Activated T-helper 17 cell treated with anti-CD3 and anti-CD28 coated beads, Interleukin-2, amount 50 U/mL, for 72 hours (primary cell): ENCODE measurements around the gene PIM2. TPM values are rescaled to one million over a fixed set of nuclear protein-coding genes. Genes with fewer than 3 reads are reported as not detected.

Experiments
- ATAC-seq: fragments of 150-1000 bp; cut with Tn5 transposase; replicated peaks from 2 replicates; pipeline ENCODE4 v1.10.0; 2021; ENCODE audit warnings: mild to moderate bottlenecking, moderate library complexity
- H3K27ac Mint-ChIP-seq: one replicate; pipeline ENCODE4 v1.8.0; 2022; ENCODE audit warnings: mixed read lengths
- H3K27me3 Mint-ChIP-seq: one replicate; pipeline ENCODE4 v1.8.0; 2022; ENCODE audit warnings: mixed read lengths
- H3K36me3 Mint-ChIP-seq: one replicate; pipeline ENCODE4 v1.8.0; 2022; ENCODE audit warnings: low read depth, mild to moderate bottlenecking, mixed read lengths
- H3K4me1 Mint-ChIP-seq: one replicate; pipeline ENCODE4 v1.8.0; 2022; ENCODE audit warnings: mixed read lengths
- H3K4me3 Mint-ChIP-seq: one replicate; pipeline ENCODE4 v1.8.0; 2022; ENCODE audit warnings: mild to moderate bottlenecking, mixed read lengths
- H3K9me3 Mint-ChIP-seq: one replicate; pipeline ENCODE4 v1.8.0; 2022; ENCODE audit warnings: mixed read lengths
- total RNA-seq, 2 donors: library from RNA; stranded (reverse); gene quantifications; one replicate each; pipeline ENCODE4 v1.2.3, GENCODE V29; 2022

Gene PIM2
- total RNA-seq, 2 donors from 2014 or later, result 350 to 648 TPM

- Mint-ChIP-seq H3K9me3 (no peaks in the 10 kb centered on the region), H3K4me3 (peak overlapping the region; percentile 93), H3K27ac (peak overlapping the region; percentile 96), H3K4me1 (peaks cover 41% of the 10 kb centered on the region), H3K27me3 (no peaks in the 10 kb centered on the region), H3K36me3 (peaks cover 91% of the 10 kb centered on the region)
- no peak for ATAC-seq
Observed at GRCh38 chrX:48940404-48940955, 21.7 kb upstream of the PIM2 start.

DNA sequence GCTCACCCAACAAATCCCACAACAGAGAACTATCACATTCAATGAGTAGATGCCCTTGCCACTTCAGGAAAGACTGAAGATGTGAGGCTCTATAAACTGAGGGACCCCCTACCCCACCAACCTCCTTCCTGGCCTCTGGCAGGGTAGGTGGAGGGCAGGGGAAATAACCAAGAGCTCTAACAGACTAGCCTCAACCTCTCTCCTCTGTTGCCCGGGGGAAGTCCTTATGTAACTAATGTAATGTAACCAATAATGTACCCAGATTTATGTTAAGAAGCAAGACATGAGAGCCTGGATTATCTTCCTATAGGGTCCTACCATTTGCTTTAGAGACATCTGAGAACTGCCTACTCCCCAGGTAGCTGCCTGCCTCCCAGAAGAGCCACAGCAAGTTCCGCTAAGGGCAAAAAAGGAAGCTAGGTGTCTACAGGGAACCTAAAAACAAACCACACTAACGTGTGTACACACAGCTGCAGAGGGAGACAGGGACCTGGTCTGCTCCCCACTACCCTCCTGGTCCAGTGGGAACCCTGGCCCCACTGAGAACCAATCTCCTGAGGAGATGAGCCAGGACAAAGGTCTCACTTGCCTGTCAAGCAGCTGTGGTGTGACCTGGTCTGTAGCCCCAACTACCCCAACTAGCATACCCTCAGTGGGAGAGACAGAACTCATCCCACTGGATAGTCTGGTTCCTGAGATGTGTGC is 20.9 kb upstream of the PIM2 start:
- Mint-ChIP-seq H3K9me3 (no peaks in the 10 kb centered on the region), H3K4me1 (peaks cover 46% of the 10 kb centered on the region), H3K36me3 (peaks cover 98% of the 10 kb centered on the region), H3K27ac (peak overlapping the region; percentile 96), H3K27me3 (no peaks in the 10 kb centered on the region), H3K4me3 (peak overlapping the region; percentile 93)
- no peak for ATAC-seq

DNA sequence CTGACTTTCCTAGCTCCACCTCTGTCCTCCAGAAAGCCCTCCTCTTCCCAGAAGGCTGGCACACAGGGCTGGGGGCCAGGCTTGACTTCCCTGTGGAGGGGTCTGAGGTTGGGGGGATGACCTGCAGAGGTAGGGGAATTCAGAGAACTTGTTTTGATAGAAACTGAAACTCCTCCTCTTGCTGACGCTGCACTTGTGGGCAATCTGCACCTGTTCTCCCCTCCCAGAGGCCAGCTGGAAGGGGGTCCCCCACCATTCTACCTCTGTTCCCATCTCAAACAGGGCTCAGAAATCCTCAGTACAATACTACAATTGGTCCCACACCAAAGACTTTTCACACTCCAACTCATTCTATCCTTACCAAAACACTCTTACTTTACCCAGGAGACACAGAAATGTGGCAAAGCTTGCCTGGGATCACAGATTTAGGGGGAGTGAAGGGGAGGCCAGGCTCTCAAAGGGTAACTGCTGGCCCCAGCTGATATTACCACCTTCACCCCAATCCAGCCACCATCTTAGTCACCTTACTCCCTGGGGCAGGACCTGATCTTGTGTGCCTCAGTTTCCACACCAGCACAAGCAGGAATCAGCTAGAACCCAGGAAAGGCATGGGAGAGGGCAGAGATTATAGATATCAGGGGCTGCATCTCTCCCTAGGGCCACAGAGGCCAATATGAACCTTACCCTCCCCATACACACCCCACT is 20.0 kb upstream of the PIM2 start:
- Mint-ChIP-seq H3K4me1 (peaks cover 49% of the 10 kb centered on the region), H3K9me3 (no peaks in the 10 kb centered on the region), H3K4me3 (peak overlapping the region; percentile 93), H3K27ac (peak overlapping the region; percentile 96), H3K36me3 (peaks cover 98% of the 10 kb centered on the region), H3K27me3 (no peaks in the 10 kb centered on the region)
- peak; percentile 53 for ATAC-seq

DNA sequence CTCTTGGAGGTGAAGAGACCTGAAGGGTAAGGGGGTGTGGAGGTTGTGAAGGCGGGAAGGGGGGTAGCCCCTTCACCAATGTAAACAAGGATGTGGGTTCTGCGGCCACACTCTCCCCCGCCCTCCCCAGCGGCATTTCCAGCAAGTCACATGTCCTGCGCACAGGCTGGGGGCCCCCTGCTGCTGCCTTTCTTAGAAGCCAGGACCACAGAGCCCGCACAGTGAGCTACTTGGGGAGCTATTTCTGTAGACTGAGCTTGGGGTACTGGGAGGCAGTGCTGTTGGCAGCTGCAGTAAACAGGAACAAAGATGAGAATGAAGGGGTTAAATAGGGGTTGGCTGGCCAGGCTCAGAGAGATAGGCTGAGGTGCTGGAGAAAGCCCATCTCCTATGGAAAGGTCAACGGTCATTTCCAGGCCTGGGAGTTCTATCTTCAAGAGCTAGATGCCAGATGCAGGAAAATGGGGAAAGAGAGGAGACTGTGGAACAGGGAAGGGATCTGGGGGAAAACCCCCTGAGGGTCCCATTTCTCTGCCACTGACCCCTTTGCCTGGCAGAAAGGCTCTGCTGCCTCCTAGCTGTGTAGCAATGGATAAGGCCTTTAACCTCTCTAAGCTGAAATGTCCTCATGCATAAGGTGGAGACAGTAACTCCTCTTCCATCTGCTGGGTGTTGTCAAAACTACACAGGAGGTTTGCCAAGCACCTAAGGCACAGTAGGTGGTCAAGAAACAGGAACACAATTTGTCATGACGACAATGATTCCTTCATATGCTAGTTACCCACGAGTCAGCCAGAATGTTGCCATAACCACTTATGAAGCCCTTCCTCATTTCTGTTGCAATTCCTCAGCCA is 18.5 kb upstream of the PIM2 start:
- Mint-ChIP-seq H3K36me3 (peaks cover 96% of the 10 kb centered on the region), H3K27ac (peak overlapping the region; percentile 96), H3K4me1 (peaks cover 44% of the 10 kb centered on the region), H3K27me3 (no peaks in the 10 kb centered on the region), H3K9me3 (no peaks in the 10 kb centered on the region), H3K4me3 (peak overlapping the region; percentile 93)
- ATAC-seq, result peak; percentile 61

DNA sequence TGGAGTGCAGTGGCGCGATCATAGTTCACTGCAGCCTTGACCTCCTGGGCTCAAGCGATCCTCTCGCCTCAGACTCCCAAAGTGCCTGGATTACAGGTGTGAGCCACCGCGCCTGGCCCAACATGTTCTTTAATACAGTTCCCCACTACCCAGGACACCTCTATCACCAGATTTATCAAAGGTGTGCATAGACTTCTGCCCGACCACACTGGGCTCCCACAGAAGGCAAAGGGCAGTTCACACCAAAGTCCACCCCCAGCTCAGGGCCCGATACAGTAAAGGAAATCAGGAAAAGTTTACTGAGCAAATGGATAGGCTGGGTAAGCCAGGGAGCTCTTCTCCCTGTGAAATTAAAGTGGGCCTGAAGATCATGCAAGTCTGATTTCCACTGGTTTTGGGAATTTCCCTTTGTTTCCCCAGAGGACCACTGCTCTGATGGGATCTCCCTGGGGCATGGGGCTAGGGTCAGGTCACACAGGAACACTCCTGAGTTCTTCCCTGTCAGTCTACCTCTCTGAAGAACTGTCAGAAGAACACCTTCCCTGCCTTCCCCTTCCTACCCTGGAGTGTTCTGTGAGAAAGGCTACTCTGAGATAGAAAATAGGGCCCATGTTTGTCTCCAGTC is 17.7 kb upstream of the PIM2 start:
- Mint-ChIP-seq H3K4me3 (peak overlapping the region; percentile 93), H3K27me3 (no peaks in the 10 kb centered on the region), H3K4me1 (peaks cover 37% of the 10 kb centered on the region), H3K9me3 (no peaks in the 10 kb centered on the region), H3K27ac (peak overlapping the region; percentile 96), H3K36me3 (peaks cover 88% of the 10 kb centered on the region)
- peak; percentile 4 for ATAC-seq

- H3K9me3 Mint-ChIP-seq, result no peaks in the 10 kb centered on the region
- ATAC-seq, result no peak
- H3K4me1 Mint-ChIP-seq, result peaks cover 36% of the 10 kb centered on the region
- no peaks in the 10 kb centered on the region for H3K27me3 Mint-ChIP-seq
- peak overlapping the region; percentile 96 for H3K27ac Mint-ChIP-seq
- peak overlapping the region; percentile 93 for H3K4me3 Mint-ChIP-seq
- H3K36me3 Mint-ChIP-seq, result peaks cover 89% of the 10 kb centered on the region
Observed at GRCh38 chrX:48935301-48935670, 16.5 kb upstream of the PIM2 start.

GRCh38 chrX:48934581-48935300 is 15.9 kb upstream of the PIM2 start:
- Mint-ChIP-seq H3K4me3 (peak overlapping the region; percentile 93), H3K36me3 (peaks cover 89% of the 10 kb centered on the region), H3K27me3 (no peaks in the 10 kb centered on the region), H3K4me1 (peaks cover 36% of the 10 kb centered on the region), H3K27ac (peak overlapping the region; percentile 96), H3K9me3 (no peaks in the 10 kb centered on the region)
- ATAC-seq, result peak; percentile 21

GRCh38 chrX:48933757-48934156 is 14.9 kb upstream of the PIM2 start:
- Mint-ChIP-seq H3K27ac (peak overlapping the region; percentile 96), H3K36me3 (peaks cover 88% of the 10 kb centered on the region), H3K4me3 (peak overlapping the region; percentile 93), H3K4me1 (peaks cover 28% of the 10 kb centered on the region), H3K27me3 (no peaks in the 10 kb centered on the region), H3K9me3 (no peaks in the 10 kb centered on the region)
- ATAC-seq, result peak; percentile 17

DNA sequence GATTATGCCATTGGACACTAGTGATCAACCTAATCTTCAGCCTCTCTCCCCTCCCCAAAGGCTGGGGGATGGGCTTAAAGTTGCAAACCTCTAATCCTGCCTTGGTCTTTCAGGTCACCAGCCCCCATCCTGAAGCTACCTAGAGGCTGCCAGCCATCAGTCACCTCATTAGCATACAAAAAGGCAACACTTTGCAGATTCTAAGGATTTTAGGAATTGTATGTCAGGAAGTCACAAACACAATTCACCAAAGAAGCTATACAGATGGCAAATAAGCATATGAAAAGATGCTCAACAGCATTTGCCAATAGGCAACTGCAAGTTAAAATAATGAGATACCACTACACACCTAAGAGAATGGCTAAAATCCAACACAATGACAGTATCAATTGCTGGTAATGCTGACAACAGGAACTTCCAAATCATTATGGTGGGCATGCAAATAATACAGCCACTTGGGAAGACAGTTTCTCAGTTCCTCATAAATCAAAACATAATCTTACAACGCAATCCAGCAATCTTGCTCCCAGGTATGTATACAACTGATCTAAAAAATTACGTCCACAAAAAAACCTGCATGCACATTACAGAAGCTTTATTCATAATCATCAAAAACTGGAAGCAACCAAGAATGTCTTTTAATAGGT is 9.0 kb upstream of the PIM2 start:
- no peak for ATAC-seq
- Mint-ChIP-seq H3K27ac (no peak overlapping the region), H3K4me1 (peaks cover 14% of the 10 kb centered on the region), H3K9me3 (no peaks in the 10 kb centered on the region), H3K36me3 (peaks cover 88% of the 10 kb centered on the region), H3K27me3 (no peaks in the 10 kb centered on the region), H3K4me3 (no peak overlapping the region)

DNA sequence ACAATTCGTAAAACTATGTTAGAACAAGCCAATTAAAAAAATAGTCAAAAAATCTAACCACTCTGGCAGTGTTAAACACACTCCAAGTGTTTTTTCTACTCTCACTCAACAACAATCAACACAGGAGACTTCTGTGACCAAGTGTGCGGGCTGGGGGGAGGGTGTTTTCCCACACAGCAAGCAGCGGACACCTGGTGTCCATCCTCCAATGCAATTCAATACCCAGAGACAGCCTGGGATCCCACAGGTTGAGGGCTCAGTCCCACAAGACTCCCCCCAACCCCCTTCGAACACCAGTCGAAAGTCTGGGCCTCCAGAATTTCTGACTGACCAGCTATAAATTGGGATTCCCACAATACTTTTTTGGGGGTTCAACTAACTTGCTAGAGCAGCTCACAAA is 8.3 kb upstream of the PIM2 start:
- H3K9me3 Mint-ChIP-seq, result no peaks in the 10 kb centered on the region
- H3K4me1 Mint-ChIP-seq, result peaks cover 12% of the 10 kb centered on the region
- no peak overlapping the region for H3K27ac Mint-ChIP-seq
- H3K27me3 Mint-ChIP-seq, result no peaks in the 10 kb centered on the region
- H3K36me3 Mint-ChIP-seq, result peaks cover 92% of the 10 kb centered on the region
- H3K4me3 Mint-ChIP-seq, result no peak overlapping the region
- ATAC-seq, result no peak

DNA sequence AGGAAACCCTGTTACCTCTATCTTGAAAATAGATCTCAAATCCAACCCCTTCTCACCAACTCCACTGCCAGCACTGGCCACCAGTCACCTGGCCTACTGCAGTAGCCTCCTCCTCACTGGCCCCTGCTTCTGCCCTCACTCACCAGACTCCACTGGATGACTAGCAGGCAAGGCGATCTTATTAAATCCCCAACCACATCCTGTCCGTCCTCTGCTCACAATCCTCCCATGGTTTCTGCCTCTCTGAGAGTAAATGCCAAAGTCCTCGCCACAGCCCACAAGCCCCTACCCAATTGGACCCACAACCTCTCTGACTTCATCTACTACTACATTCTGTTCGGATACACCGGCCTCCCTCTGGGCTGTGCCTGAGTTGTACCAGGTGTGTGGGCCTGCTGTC is 5.4 kb upstream of the PIM2 start:
- H3K36me3 Mint-ChIP-seq, result peaks cover 99% of the 10 kb centered on the region
- peaks cover 12% of the 10 kb centered on the region for H3K4me1 Mint-ChIP-seq
- H3K27ac Mint-ChIP-seq, result peak overlapping the region; percentile 76
- H3K27me3 Mint-ChIP-seq, result no peaks in the 10 kb centered on the region
- ATAC-seq, result peak; percentile 31
- H3K9me3 Mint-ChIP-seq, result no peaks in the 10 kb centered on the region
- peak overlapping the region; percentile 55 for H3K4me3 Mint-ChIP-seq

GRCh38 chrX:48923771-48924170 is 4.9 kb upstream of the PIM2 start:
- Mint-ChIP-seq H3K4me1 (peaks cover 12% of the 10 kb centered on the region), H3K27me3 (no peaks in the 10 kb centered on the region), H3K36me3 (peaks cover 100% of the 10 kb centered on the region), H3K9me3 (no peaks in the 10 kb centered on the region), H3K27ac (peak overlapping the region; percentile 76), H3K4me3 (peak overlapping the region; percentile 55)
- no peak for ATAC-seq

DNA sequence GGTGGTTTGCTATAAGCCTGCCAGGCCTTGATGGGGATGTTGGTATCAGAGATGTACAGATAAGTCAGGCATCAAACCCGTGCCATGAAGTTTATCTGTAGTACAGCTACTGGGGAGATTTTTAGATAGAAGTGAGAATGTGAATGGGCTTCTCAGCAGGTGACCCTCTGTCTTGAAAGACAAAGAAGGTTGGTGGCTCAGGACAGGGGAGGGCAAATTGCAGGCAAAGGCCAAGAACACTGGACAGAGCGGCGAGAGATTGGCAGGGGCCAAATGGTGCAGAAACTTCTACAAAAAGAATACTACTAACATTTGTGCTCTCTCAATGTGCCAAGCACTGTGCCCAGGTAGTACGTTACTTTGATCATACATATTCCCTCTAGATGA is 1.9 kb upstream of the PIM2 start:
- Mint-ChIP-seq H3K9me3 (no peaks in the 10 kb centered on the region), H3K27ac (peak overlapping the region; percentile 98), H3K36me3 (peaks cover 100% of the 10 kb centered on the region), H3K27me3 (no peaks in the 10 kb centered on the region), H3K4me1 (peaks cover 12% of the 10 kb centered on the region), H3K4me3 (peak overlapping the region; percentile 97)
- ATAC-seq, result no peak
